NOMO-1 treated with DMSO at 0.1 percent for 48 hours (cell line): ENCODE data around the gene MAPK4.

Experiments
- DNase-seq: peaks from one replicate; lab custom pipeline; 2025; ENCODE audit not compliant: unreplicated experiment; lab: John Stamatoyannopoulos, UW

Gene MAPK4

GRCh38 chr18:50622865-50623393, 63.0 kb downstream of the MAPK4 start:
- no peak for DNase-seq

- no peak for DNase-seq
These were observed 63.9 kb downstream of the MAPK4 start for GRCh38 chr18:50623694-50624352.

- no peak for DNase-seq
These were observed 65.1 kb downstream of the MAPK4 start for GRCh38 chr18:50624981-50625380.

GRCh38 chr18:50626317-50626716, 66.4 kb downstream of the MAPK4 start:
- no peak for DNase-seq

- DNase-seq, result no peak
These were observed 68.0 kb downstream of the MAPK4 start for GRCh38 chr18:50627594-50628532.

GRCh38 chr18:50628533-50628905, 68.6 kb downstream of the MAPK4 start:
- DNase-seq, result no peak

GRCh38 chr18:50629148-50629631, 69.3 kb downstream of the MAPK4 start:
- no peak for DNase-seq

GRCh38 chr18:50630895-50631294, 71.0 kb downstream of the MAPK4 start:
- DNase-seq, result no peak

GRCh38 chr18:50632895-50633515, 73.1 kb downstream of the MAPK4 start:
- no peak for DNase-seq

- no peak for DNase-seq
These were observed 74.1 kb downstream of the MAPK4 start for GRCh38 chr18:50633992-50634391.

GRCh38 chr18:50636366-50637057, 76.6 kb downstream of the MAPK4 start:
- DNase-seq, result no peak

- DNase-seq, result no peak
These were observed 78.4 kb downstream of the MAPK4 start for GRCh38 chr18:50638016-50638883.

GRCh38 chr18:50638884-50639420, 79.1 kb downstream of the MAPK4 start:
- DNase-seq, result no peak

GRCh38 chr18:50639711-50640110, 79.8 kb downstream of the MAPK4 start:
- no peak for DNase-seq

GRCh38 chr18:50642439-50642838, 82.6 kb downstream of the MAPK4 start:
- no peak for DNase-seq

GRCh38 chr18:50644146-50644545, 84.3 kb downstream of the MAPK4 start:
- no peak for DNase-seq

GRCh38 chr18:50644807-50645206, 84.9 kb downstream of the MAPK4 start:
- DNase-seq, result no peak

GRCh38 chr18:50647237-50647636, 87.3 kb downstream of the MAPK4 start:
- no peak for DNase-seq

GRCh38 chr18:50647792-50648191, 87.9 kb downstream of the MAPK4 start:
- no peak for DNase-seq

- DNase-seq, result no peak
These were observed 89.9 kb downstream of the MAPK4 start for GRCh38 chr18:50649821-50650220.
